ENCODE measurements around the gene BATF3. TPM values are rescaled to one million over a fixed set of nuclear protein-coding genes. Genes with fewer than 3 reads are reported as not detected.

BATF3 gene
- total RNA-seq, 2 donors from 2014 or later, result 3.4 TPM; not detected in 1

DNA sequence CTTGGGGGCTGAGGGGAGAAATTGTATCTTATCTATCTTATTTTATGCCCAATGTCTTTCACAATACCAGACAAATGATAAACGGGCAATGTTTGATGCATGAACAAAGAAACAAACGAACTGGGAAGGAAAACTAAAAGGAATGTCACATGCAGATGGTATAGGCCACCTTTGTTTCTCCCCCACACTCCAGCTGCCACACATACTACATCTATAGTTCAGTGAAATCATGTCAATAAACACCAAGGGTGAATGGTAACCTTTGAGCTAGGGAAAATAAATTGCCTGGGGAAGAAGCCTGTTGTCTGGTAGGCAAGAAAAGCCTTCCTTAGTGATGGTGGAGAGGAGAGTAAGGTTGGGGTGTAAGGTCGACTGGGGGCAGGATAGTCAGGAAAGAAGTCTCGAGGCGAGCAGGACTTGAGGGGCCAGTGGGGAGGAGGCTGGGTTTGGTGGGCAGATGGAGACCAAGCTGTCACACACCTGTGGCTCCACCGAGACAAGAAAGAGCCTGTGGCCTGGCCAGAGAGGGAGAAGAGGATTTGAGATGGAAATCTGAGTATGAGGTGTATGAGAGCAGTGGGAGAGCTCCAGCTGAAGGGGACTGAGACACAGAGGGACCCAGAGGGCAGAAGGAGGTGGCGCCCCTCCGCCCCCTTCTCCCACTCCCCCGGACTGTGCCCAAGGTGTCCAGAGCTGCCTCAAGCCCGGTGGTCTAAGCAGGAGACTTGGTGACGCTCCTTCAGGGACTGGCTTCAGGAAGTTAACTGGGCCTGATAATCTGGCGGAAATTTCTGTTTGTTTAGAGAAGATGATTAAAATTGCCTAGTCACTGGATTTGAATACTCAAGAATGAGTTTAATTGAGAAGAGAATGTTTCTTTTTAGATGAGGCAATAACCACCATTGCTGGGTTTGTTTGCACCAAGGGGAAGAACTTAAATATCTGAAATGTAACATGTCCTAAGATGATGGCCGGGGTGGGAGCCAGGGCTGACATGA, 53.8 kb downstream of the BATF3 start:
- Histone ChIP-seq H3K27me3 (no peaks in the 10 kb centered on the region), H3K4me3 (no peak overlapping the region), H3K27ac (no peak overlapping the region), H3K36me3 (replicated peaks in 1 of 2; ENCODE audit: insufficient read depth in 1 of 2, low read depth in 2 of 2) (no peaks in the 10 kb centered on the region), H3K9me3 (no peaks in the 10 kb centered on the region), H3K4me1 (no peaks in the 10 kb centered on the region)
- DNase-seq, result no peak
- intact Hi-C loops (cut with DNase I), result no loop called here
- 67 to 69% methylated on average over 13 of the region's 13 CpGs for WGBS, 2 donors
- no peak for TF ChIP-seq POLR2A (IDR thresholded peaks at IDR 0.05)
- TF ChIP-seq, protein P1, sequence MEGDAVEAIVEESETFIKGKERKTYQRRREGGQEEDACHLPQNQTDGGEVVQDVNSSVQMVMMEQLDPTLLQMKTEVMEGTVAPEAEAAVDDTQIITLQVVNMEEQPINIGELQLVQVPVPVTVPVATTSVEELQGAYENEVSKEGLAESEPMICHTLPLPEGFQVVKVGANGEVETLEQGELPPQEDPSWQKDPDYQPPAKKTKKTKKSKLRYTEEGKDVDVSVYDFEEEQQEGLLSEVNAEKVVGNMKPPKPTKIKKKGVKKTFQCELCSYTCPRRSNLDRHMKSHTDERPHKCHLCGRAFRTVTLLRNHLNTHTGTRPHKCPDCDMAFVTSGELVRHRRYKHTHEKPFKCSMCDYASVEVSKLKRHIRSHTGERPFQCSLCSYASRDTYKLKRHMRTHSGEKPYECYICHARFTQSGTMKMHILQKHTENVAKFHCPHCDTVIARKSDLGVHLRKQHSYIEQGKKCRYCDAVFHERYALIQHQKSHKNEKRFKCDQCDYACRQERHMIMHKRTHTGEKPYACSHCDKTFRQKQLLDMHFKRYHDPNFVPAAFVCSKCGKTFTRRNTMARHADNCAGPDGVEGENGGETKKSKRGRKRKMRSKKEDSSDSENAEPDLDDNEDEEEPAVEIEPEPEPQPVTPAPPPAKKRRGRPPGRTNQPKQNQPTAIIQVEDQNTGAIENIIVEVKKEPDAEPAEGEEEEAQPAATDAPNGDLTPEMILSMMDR (IDR thresholded peaks at IDR 0.05), result no peak
- ATAC-seq, result no peak

DNA sequence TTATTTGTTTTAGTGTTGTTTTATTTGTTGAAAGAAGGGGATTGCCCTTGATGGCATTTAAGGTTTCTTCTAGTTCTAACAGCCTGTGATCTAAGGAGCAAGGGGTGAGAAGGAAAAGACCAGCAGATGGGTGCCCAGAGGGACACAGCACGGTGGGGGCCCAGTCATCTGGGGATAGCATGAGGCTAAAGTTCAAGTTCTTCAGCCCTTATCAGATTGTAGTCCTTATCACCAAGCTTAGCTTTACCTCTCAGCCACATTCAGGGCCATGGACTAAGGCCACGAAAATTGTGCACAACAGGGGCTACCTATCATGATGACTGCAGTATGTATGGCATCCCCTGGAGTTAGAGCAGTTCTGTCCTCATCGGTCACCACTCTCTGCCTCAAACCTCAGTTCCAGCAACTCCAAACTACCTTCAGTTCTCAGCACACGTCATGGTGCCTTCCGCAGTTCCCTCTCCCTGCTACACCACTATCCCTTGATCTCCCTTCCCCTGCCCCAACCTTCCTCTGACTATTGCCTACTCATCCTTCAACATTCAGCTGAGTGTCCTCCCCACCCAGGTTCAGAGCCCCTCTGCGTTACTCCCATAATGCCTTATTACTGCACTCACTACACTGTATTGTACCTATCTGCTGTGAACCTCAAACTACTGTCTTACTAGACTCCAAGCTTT, 54.6 kb downstream of the BATF3 start:
- WGBS, 2 donors, result 76 to 83% methylated on average over 6 of the region's 6 CpGs
- intact Hi-C loops (cut with DNase I), result no loop called here
- Histone ChIP-seq H3K36me3 (replicated peaks in 1 of 2; ENCODE audit: insufficient read depth in 1 of 2, low read depth in 2 of 2) (no peaks in the 10 kb centered on the region), H3K4me3 (no peak overlapping the region), H3K27ac (no peak overlapping the region), H3K9me3 (no peaks in the 10 kb centered on the region), H3K4me1 (no peaks in the 10 kb centered on the region), H3K27me3 (no peaks in the 10 kb centered on the region)
- no peak for DNase-seq
- no peak for TF ChIP-seq POLR2A (IDR thresholded peaks at IDR 0.05)
- TF ChIP-seq, protein P1 (IDR thresholded peaks at IDR 0.05), result no peak
- no peak for ATAC-seq

DNA sequence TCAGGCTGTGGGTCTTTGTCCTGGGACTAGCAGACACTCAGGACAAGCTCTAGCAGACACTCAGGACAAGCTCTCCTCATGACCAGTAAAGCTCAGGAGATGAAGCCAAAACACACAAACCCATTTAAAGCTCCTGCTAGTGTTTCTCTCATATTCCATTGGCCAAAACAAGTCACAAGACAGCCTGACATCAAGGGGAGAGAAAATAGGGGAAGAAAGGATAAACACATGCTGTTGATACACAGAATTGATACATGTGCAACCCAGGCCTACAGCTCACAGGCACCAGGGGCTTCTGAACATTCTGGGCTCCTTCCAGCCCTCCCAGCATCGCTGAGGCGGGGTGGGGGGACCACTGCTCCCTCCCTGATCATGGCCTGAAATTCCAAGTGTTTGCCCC, 55.8 kb downstream of the BATF3 start:
- TF ChIP-seq, protein P1 (IDR thresholded peaks at IDR 0.05), result no peak
- no peak for TF ChIP-seq POLR2A (IDR thresholded peaks at IDR 0.05)
- WGBS, 2 donors, result 71 to 100% methylated on average over 1 to 2 of the region's 2 CpGs
- Histone ChIP-seq H3K36me3 (replicated peaks in 1 of 2; ENCODE audit: insufficient read depth in 1 of 2, low read depth in 2 of 2) (no peaks in the 10 kb centered on the region), H3K27me3 (no peaks in the 10 kb centered on the region), H3K27ac (no peak overlapping the region), H3K9me3 (no peaks in the 10 kb centered on the region), H3K4me1 (no peaks in the 10 kb centered on the region), H3K4me3 (no peak overlapping the region)
- DNase-seq, result no peak
- ATAC-seq, result no peak
- intact Hi-C loops (cut with DNase I), result no loop called here

DNA sequence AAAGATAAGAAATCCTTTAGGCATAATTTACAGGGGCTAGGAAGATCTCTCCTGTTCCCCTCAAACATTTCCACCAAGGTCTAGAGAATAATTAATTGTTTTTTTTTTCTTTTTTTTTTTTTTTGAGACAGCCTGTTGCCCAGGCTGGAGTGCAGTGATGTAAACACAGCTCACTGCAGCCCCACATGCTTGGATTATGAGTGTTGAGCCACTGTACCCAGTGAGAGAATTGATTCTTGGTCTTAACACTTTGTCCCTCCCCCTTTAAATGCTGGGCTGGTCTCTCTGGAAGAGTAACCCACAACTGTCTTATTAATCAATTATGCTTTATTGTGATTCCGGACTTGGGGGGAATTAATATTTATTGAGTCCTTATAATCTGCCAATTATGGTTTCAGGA, 57.7 kb downstream of the BATF3 start:
- no peak for DNase-seq
- H3K27ac ChIP-seq, result no peak overlapping the region
- H3K4me1 ChIP-seq, result no peaks in the 10 kb centered on the region
- H3K9me3 ChIP-seq, result no peaks in the 10 kb centered on the region
- ATAC-seq, result no peak
- no peaks in the 10 kb centered on the region for H3K36me3 ChIP-seq (replicated peaks in 1 of 2; ENCODE audit: insufficient read depth in 1 of 2, low read depth in 2 of 2)
- 35 to 46% methylated on average over 1 of the region's 1 CpG for WGBS, 2 donors
- intact Hi-C loops (cut with DNase I), result no loop called here
- H3K27me3 ChIP-seq, result no peaks in the 10 kb centered on the region
- TF ChIP-seq, protein P1 (IDR thresholded peaks at IDR 0.05), result no peak
- no peak for TF ChIP-seq POLR2A (IDR thresholded peaks at IDR 0.05)
- no peak overlapping the region for H3K4me3 ChIP-seq
